ENCODE measurements around the gene DTHD1.
A peak's percentile ranks its signal among the peaks of the same experiment; 100 is the strongest.

DTHD1 gene

GRCh38 chr4:36269533-36270173 is 11.8 kb upstream of the DTHD1 start:
- no peak for DNase-seq (ENCODE audit: low read depth in 3 of 3)

- no peak for DNase-seq (ENCODE audit: low read depth in 3 of 3)
These were observed 8.1 kb upstream of the DTHD1 start for GRCh38 chr4:36273276-36273675.

- no peak for DNase-seq (ENCODE audit: low read depth in 3 of 3)
These were observed 7.3 kb upstream of the DTHD1 start for GRCh38 chr4:36274158-36274557.

DNA sequence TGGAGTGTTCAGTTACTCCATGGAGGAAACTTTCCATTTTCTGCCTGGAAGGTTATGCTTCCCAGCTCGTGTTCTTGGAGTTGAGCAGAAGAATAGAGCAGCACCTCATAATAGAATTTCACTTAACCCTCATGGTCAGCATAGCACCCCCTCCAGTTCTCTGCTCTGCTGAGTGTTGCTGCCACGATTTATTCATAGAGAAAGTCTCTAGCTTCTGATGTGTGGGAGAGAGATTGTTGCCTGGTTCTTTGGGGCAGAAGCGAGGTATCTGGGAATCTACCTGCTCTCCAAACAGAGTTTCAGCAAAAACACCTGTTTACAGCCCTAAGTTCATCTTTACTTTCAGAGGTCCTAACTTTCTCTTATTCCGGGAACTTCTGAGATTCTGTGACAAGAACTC is 3.9 kb upstream of the DTHD1 start:
- no peak for DNase-seq (ENCODE audit: low read depth in 3 of 3)

- no peak for DNase-seq (ENCODE audit: low read depth in 3 of 3)
These were observed 2.6 kb upstream of the DTHD1 start for GRCh38 chr4:36278789-36279188.

- DNase-seq (ENCODE audit: low read depth in 3 of 3): no peak
These were observed 861 bp upstream of the DTHD1 start for GRCh38 chr4:36280555-36280954.

DNA sequence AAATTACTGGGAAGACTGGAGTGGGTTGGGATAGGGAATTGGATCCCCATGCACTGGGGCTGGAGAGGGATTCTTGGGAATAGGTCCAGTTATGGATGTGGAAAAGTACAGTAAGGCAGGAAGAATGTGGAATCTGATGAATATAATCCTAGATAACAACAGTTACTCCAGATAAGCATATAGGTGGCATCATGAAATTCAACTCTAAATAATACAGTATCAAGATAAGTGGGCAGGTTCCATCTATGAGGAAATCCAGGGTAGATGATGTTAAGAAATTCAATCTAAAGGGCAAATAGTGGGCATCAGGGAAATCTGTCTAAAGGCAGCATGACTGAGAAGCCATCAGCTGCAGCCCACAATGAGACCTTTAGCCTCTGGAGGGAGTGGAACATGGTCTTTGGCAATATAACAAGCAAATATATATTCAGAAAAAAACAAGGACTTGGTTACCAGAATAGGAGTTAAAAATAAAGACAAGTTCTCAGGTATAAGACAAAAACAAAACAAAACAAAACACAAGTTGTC is 1.2 kb downstream of the DTHD1 start:
- DNase-seq (ENCODE audit: low read depth in 3 of 3): no peak

DNA sequence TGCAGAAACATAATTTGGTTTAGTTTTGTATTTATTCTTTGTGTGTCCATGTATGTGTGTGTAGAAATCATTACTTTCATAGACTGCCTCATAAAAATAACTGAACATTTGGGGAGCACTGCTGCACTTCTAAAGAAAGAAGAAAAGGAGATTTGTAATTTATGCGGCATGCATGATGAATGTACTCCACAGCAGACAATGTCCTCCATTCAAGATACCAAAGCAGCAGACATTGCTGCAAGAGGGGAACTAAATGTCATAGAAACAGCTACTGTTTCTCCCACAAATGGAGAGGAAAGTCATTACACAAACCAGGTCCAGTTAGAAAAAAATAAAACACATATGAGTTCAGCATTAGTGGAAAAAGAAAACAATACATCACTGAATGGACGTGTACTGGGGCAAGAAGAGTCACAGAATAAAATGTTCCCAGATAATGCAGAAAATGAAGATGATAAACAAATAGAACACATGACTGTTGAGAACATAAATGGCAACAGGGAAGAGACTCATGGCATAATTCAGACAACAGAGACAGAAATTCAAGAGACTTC is 2.6 kb downstream of the DTHD1 start:
- DNase-seq (ENCODE audit: low read depth in 3 of 3): no peak

DNA sequence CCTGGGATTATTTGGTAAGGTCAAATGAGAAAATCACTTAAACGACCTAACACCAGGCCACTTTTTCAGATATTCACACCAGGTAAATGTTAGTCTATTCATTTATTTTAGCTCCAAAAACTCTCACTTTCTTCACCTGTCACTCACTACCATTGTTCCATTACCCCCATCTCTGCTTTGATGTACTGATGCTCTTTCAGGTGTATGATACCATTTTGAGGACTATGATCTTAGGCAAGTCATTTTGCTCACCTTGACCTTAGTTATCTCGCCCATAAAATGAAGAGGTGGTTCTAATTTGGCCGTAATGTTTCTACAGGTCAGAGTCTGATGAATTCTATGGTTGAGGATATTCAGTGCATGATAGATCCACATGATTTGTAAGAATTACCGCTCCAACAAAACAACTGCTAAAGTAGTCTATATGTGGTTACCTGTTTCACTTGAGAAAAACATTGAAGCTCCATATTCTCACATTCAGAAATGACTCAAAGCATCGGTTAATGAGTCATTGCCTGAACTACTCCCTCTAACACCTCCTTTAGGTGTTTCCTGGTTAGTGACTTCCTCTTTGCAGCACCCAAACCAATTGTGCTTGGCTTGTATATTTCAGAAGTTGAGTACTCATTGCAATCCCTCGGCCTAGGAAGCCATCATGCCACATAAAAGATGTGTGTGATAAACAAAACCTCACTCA is 4.5 kb downstream of the DTHD1 start:
- peak; percentile 17 to 27 (median 27) for DNase-seq (ENCODE audit: low read depth in 3 of 3)

DNA sequence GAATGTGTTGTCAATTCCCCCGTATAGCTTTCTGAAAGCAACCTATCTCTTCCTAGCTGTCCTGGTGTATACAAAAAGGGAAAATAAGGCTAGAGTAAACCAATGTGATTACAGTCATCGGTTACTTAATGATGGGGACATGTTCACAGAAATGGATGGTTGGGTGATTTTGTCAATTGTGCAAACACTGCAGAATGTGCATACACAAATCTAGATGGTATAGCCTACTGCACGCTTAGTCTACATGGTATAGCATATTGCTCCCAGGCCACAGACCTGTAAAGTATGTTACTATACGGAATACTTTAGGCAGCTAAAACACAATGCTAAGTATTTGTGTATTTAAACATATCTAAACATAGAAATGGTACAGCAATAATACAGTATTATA is 5.1 kb downstream of the DTHD1 start:
- no peak for DNase-seq (ENCODE audit: low read depth in 3 of 3)

GRCh38 chr4:36288731-36289426 is 7.5 kb downstream of the DTHD1 start:
- DNase-seq (ENCODE audit: low read depth in 3 of 3): no peak

DNA sequence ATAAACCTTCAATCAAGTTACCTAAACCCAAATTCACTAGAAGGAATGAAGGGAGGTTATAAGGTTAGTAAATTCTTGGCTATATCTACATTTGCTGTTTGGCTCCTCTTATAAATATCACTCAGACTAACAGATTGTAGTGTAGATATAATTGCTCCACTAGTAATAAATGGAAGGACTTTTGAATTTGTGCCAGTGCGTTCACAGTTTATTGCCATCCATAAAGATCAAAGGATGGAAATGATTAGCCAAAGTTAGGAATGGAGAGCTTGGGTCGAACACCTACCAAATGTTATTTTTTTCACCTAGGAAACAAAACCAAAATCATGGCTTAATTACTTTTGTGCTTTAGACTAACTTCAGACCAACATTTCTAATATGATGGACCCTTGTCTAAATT is 9.2 kb downstream of the DTHD1 start:
- DNase-seq (ENCODE audit: low read depth in 3 of 3): no peak

GRCh38 chr4:36292556-36293188 is 11.3 kb downstream of the DTHD1 start:
- no peak for DNase-seq (ENCODE audit: low read depth in 3 of 3)

DNA sequence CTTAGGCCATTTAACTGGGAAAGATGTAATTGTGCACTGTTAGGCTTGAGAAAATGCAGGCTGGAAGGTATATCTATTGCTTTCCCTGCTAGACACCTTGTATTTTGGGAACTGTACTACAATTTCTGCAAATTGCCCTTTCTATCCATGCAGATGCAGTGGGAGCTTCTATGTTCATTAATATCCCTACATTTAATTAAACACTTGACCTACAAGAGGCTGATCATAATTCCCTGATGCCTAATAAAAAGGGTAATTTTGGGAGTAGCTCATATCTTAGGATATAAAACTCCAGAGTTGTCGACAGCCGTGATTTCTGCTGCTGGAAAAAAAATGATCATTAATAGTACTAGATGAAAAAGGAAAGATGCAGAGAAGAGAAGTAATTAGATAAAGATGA is 19.7 kb downstream of the DTHD1 start:
- no peak for DNase-seq (ENCODE audit: low read depth in 3 of 3)

DNA sequence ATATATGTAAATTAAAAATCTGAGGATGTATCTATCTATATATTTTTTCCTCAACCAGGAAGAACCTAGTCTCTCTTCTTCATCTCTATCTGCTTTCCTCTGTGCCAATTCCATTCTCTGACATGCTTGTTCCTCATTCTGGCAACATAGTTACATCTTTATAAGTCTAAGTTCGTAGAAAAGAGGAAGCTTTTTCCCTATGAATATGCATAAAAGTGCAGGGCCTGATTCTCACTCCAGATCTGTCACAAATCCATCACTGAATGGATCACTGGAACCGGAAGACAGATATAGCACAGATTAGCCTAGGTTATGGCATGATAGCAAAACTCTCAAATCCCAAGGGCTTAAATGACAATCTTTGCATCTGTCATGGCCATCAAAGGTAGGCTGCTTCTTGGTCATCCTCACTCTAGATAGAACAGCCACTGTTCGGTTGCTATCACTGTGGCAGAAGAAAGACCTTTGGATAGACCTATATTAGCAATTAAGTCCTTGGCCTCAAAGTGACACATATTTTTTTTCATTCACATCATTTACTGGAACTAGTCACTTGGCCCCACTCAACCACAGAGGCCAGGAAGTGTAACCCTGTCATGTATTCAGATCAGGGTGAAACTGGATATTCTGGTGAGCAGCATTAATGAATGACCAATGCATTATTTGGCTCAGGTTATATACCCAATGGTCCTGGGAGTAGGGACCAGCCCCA is 22.2 kb downstream of the DTHD1 start:
- DNase-seq (ENCODE audit: low read depth in 3 of 3): no peak

DNA sequence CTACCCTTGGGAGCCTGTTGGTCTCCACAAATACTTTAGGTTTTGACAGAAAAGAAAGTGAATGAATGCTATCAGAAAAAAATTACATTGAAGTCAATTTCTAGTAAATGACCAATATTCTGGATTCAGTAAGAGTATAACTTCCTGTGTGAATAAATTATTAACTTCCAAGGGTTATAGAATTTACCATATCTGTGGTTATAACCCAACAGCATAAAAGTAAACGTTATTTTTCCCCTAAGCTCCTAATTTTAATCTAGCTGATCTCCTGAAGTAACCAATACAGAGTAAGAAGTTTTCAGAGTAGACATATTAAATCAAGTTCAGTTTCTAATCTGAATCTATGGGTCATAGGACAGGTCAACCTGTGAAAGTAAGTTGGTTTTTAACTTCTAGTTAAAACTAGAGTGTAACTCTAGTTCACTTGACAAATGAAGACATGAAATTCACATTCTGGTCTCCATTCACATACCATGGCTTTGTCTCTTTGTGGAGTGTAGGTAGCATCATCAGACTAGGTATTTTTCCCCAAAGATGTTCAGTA is 22.8 kb downstream of the DTHD1 start:
- DNase-seq (ENCODE audit: low read depth in 3 of 3): no peak

GRCh38 chr4:36308150-36308549 is 26.7 kb downstream of the DTHD1 start:
- no peak for DNase-seq (ENCODE audit: low read depth in 3 of 3)

- DNase-seq (ENCODE audit: low read depth in 3 of 3): no peak
These were observed 28.8 kb downstream of the DTHD1 start for GRCh38 chr4:36310216-36310615.

- no peak for DNase-seq (ENCODE audit: low read depth in 3 of 3)
These were observed 29.4 kb downstream of the DTHD1 start for GRCh38 chr4:36310793-36311192.

GRCh38 chr4:36312511-36312910 is 31.1 kb downstream of the DTHD1 start:
- no peak for DNase-seq (ENCODE audit: low read depth in 3 of 3)

GRCh38 chr4:36313301-36313700 is 31.9 kb downstream of the DTHD1 start:
- no peak for DNase-seq (ENCODE audit: low read depth in 3 of 3)
